HepG2 (cell line): ENCODE measurements around the gene CMIP. TPM values are rescaled to one million over a fixed set of nuclear protein-coding genes. Genes with fewer than 3 reads are reported as not detected.
A peak's percentile ranks its signal among the peaks of the same experiment; 100 is the strongest.

Experiments
- ARID4A ChIP-seq: sonication (generic); formaldehyde crosslinking; IDR thresholded peaks from 2 replicates; pipeline ENCODE4 v1.5.0; 2020; ENCODE audit warnings: mild to moderate bottlenecking, missing genetic modification reagents, borderline replicate concordance
- GTF3A ChIP-seq: sonication (generic); formaldehyde crosslinking; conservative IDR thresholded peaks from 2 replicates; pipeline ENCODE4 v1.4.0; 2020; ENCODE audit warnings: mild to moderate bottlenecking, missing genetic modification reagents
- MEIS1 ChIP-seq: sonication (generic); formaldehyde crosslinking; IDR thresholded peaks from 2 replicates; pipeline ENCODE4 v1.9.0; 2021; ENCODE audit warnings: mild to moderate bottlenecking, missing genetic modification reagents, moderate library complexity, borderline replicate concordance
- MTA3 ChIP-seq: sonication (generic); formaldehyde crosslinking; IDR thresholded peaks from 2 replicates; pipeline ENCODE4 v1.4.0; 2020; ENCODE audit warnings: missing genetic modification reagents
- MXD4 ChIP-seq: IDR thresholded peaks from 2 replicates; pipeline ENCODE4 v1.6.1; 2016; ENCODE audit warnings: mild to moderate bottlenecking, missing biosample characterization, missing genetic modification reagents
- NFYB ChIP-seq: sonication (generic); formaldehyde crosslinking; IDR thresholded peaks from 2 replicates; pipeline ENCODE4 v1.4.0; 2020; ENCODE audit warnings: missing genetic modification reagents
- PLRG1 ChIP-seq: fragments of 450-650 bp; conservative IDR thresholded peaks from 2 replicates; pipeline ENCODE4 v1.6.1; 2016
- PRMT3 ChIP-seq: sonication (generic); formaldehyde crosslinking; IDR thresholded peaks from 2 replicates; pipeline ENCODE4 v1.8.1; 2022; ENCODE audit warnings: low read depth, mild to moderate bottlenecking, moderate library complexity, missing genetic modification reagents, borderline replicate concordance
- RBM22 ChIP-seq: fragments of 200-400 bp; formaldehyde crosslinking; optimal IDR thresholded peaks from 2 replicates; pipeline ENCODE3; 2017; ENCODE audit warnings: mild to moderate bottlenecking, low read length, moderate library complexity
- SRF ChIP-seq: IDR thresholded peaks from 2 replicates; pipeline ENCODE4 v1.6.1; 2011; ENCODE audit warnings: mild to moderate bottlenecking, low read depth, low read length, moderate library complexity
- STAT5B ChIP-seq: sonication (generic); formaldehyde crosslinking; IDR thresholded peaks from 2 replicates; pipeline ENCODE4 v1.4.0; 2020; ENCODE audit warnings: missing genetic modification reagents
- THRA ChIP-seq: sonication (generic); formaldehyde crosslinking; IDR thresholded peaks from 2 replicates; pipeline ENCODE4 v1.4.0; 2020; ENCODE audit warnings: missing genetic modification reagents, borderline replicate concordance
- U2AF2 ChIP-seq: fragments of 200-400 bp; formaldehyde crosslinking; IDR thresholded peaks from 2 replicates; pipeline ENCODE4 v1.6.1; 2017; ENCODE audit warnings: low read depth, mild to moderate bottlenecking, low read length
- ZBTB33 ChIP-seq: sonication (generic); formaldehyde crosslinking; IDR thresholded peaks from 2 replicates; pipeline ENCODE4 v1.4.0; 2020; ENCODE audit warnings: missing genetic modification reagents
- ZBTB8A ChIP-seq: sonication (generic); formaldehyde crosslinking; IDR thresholded peaks from 2 replicates; pipeline ENCODE4 v1.4.0; 2020; ENCODE audit warnings: mild to moderate bottlenecking, low read depth, missing genetic modification reagents, borderline replicate concordance
- ZNF124 ChIP-seq: sonication (generic); formaldehyde crosslinking; IDR thresholded peaks from 2 replicates; pipeline ENCODE4 v1.4.0; 2020; ENCODE audit warnings: missing genetic modification reagents
- ZNF143 ChIP-seq: sonication (generic); formaldehyde crosslinking; IDR thresholded peaks from 2 replicates; pipeline ENCODE4 v1.4.0; 2020; ENCODE audit warnings: missing genetic modification reagents
- ZNF225 ChIP-seq: sonication (generic); formaldehyde crosslinking; IDR thresholded peaks from 2 replicates; pipeline ENCODE4 v1.4.0; 2020; ENCODE audit warnings: mild to moderate bottlenecking, missing genetic modification reagents
- ZNF33B ChIP-seq: sonication (generic); formaldehyde crosslinking; IDR thresholded peaks from 2 replicates; pipeline ENCODE4 v1.5.1; 2020; ENCODE audit warnings: mild to moderate bottlenecking, missing genetic modification reagents
- polyA plus RNA-seq, 8 experiments: library from polyadenylated mRNA; depleted of rRNA in 3 of 8; stranded (reverse) in 7 of 8; unstranded in 1 of 8; fragments of >200 nt; fragmentation: Illumina TruSeq in 4 of 8; extraction: Trizol in 4 of 8; gene quantifications; 2 replicates each; pipeline versions ENCODE4 v1.2.1 to v1.2.3, GENCODE V29; 2011 to 2016; ENCODE audit warnings: low read depth in 4 of 8, missing spikeins in 1 of 8, mixed read lengths in 1 of 8; ENCODE audit not compliant: insufficient read depth in 1 of 8
- total RNA-seq, 5 experiments: library from RNA; depleted of rRNA; stranded (reverse); fragments of >200 nt; fragmentation: Illumina TruSeq; extraction: Trizol; gene quantifications; 2 replicates each; pipeline ENCODE4 v1.2.3, GENCODE V29; 2016; ENCODE audit warnings: low read depth in 1 of 5

The CMIP gene
- total and polyA plus RNA-seq, 2 of the 13 experiments (the other 11 are each of a cell fraction or from before 2014, with no cell fraction given): 10.9 to 18.1 TPM

GRCh38 chr16:81745704-81746558 is 301.3 kb downstream of the CMIP start (continued):
- TF ChIP-seq ARID4A (CRISPR knock-in tag) (peak; percentile 18; the same call in 1 of the 2 replicates), PLRG1 (no peak), GTF3A (no peak), PRMT3 (CRISPR knock-in tag) (no peak), NFYB (CRISPR knock-in tag) (no peak), ZNF124 (CRISPR knock-in tag) (peak; percentile 80; the same call in 1 of the 2 replicates), THRA (CRISPR knock-in tag) (no peak; the same call in 1 of the 2 replicates), MXD4 (no peak), ZBTB8A (CRISPR knock-in tag) (no peak), U2AF2 (no peak), ZNF143 (CRISPR knock-in tag) (peak; percentile 99), ZBTB33 (no peak), SRF (no peak), MTA3 (no peak), STAT5B (CRISPR knock-in tag) (no peak), ZNF225 (peak; percentile 43; the same call in 1 of the 2 replicates), MEIS1 (CRISPR knock-in tag) (no peak), ZNF33B (CRISPR knock-in tag) (no peak), RBM22 (no peak)
